ENCODE data around the gene MYADML2.

MYADML2 gene

DNA sequence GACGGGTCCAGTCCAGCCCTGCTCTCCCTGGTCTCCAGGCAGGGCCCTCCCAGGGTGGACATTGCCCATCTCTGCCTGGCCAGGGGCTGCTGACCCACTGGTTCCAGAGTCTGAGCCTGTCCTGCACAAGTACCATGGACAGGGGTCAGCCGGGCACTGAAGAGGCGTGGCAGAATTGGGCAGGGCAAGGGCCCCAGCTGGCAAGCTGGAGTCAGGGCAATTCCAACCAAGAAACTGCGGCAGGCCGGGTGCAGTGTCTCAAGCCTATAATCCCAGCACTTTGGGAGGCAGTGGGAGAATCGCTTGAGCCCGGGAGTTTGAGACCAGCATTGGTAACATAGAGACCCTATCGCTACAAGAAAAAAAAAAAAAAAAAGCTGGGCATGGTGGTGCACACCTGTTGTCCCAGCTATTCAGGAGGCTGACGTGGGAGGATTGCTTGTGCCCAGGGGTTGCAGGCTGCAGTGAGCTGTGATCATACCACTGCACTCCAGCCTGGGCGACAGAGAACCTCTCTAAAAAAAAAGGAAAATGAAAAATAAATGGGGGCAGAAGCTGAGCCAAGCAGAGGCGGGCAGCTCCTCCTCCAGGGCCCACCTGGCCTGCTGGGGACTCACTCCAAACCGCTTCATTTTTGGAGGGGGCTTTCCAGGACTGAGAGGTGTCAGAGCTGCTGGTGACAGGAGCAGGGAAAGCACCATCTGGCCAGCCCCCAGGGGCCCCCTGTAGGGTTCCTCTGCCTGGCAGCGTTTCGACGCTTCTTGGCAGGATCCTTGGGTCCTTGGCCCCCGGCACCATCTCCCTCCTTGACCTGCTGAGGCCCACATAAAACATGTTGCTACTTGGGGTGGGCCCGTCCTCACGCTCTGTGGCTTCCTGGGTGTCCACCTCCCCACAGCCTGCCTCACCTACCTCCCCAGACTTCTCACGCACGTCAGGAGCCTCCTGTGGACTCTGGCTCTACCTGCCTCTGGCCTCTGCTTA, 16.6 kb downstream of the MYADML2 start:
- DNase-seq, result peak; percentile 41

DNA sequence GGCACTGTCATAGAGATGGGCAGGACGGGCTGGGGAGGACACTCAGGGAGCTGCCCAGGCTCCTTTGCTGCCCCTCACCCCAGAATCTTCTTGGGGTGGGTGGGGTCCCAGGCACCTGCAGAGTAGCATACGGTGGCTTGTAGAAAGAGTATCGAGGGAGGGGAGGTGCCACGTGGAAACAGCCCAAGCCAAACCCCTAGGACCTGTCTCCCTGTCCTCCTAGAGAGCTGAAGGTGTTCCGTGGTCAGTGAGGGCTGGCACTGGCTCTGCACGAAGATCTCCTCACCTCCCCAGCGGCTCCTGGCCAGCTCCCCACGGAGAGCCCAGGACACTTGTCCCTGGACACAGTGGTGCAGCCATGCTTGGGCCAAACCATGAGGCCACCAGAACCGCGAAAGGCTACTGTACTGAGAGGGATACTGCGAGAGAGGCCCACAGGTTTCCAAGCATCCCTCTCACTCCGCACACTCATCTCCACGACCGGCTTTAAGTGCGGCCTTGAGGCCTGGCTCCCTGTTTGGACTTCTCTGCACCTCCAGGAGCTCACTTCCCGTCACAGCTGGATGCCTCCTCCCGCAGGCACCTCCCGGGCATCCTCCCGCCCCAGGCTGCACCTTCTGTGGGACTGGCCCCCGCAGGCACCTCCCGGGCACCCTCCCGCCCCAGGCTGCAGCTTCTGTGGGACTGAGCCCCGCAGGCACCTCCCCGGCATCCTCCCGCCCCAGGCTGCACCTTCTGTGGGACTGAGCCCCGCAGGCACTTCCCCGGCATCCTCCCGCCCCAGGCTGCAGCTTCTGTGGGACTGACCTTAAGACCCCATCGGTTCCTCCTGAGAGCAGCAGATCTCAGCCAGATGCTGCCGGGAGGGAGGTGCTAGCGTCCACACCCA, 17.5 kb downstream of the MYADML2 start:
- in situ Hi-C loops (cut with HindIII; ENCODE audit: low pct_ligation_motif_present, low pct_unique_long_range_greater_than_20kb, low sequenced_read_pairs), result no loop called here
- no peak for DNase-seq

More for the DNA sequence above, 16.6 kb downstream of the MYADML2 start:
- in situ Hi-C loops (cut with HindIII; ENCODE audit: low pct_ligation_motif_present, low pct_unique_long_range_greater_than_20kb, low sequenced_read_pairs), result no loop called here

DNA sequence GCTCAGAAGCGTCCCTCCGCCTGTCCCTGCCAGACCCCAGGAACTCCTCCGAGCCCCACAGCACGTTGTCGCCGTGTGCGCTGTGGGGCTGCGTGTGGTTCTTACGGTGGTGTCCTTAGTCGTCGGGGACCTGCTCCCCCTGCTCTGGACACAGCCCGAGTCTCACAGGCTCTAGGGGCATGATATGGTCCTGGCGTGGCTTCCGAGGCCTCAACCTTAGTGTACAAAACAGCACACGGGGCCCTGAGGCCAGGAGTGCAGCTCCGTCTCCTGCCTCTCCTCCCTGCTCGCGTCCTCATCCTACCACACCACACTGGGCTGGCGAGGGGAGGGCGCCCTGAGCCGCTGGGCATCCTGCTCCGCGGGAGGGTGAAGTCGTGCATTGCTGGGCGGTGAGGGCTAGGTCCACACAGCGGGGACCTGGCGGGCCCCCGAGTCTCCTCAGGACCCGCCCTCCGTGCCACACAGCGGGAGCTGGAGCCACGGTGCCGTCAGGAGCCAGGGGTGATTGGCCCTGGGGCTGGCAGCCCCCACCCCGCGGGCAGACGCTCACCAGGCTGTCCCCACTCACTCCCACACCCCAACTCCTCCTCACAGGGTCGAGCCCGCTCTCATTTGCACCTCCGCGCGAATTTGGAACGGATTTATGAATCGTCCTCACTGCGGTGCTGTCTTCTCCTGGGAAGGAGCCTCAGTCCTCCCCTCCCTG, 18.3 kb downstream of the MYADML2 start:
- DNase-seq, result no peak
- in situ Hi-C loops (cut with HindIII; ENCODE audit: low pct_ligation_motif_present, low pct_unique_long_range_greater_than_20kb, low sequenced_read_pairs), result no loop called here

GRCh38 chr17:81927653-81928543, 19.1 kb downstream of the MYADML2 start, which contains the start of gene MAFG:
Gene MAFG, minus strand, starts transcription at chr17:81927735. Its CDS starts 4,550 bp downstream, at chr17:81923185.
- in situ Hi-C loops (cut with HindIII; ENCODE audit: low pct_ligation_motif_present, low pct_unique_long_range_greater_than_20kb, low sequenced_read_pairs), result no loop called here
- DNase-seq, result peak; percentile 94

DNA sequence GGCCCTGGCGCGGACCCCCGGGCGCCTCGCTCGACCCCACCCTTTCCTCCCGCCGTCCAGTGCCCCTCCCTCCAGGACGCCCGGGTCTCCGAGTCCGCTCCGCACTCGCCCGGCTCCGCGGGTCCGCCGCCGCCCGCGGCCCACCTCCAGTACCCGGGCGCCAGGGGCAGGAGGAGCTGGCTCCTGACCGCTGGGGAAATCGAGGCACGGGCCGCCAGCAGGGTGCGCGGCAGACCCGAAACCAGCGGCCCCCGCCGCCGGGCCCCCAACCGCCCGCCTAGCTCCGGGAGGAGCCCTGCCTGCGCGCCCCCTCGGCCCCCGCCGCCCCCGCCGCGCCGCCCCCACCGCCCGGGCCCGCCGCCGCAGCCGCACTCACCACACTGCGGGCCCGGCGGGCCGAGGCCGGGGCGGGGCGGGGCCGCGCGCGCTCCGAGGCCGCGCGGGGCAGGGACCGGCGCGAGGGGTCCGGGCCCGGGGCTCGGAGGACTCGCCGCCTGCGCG, 19.8 kb downstream of the MYADML2 start:
- in situ Hi-C loops (cut with HindIII; ENCODE audit: low pct_ligation_motif_present, low pct_unique_long_range_greater_than_20kb, low sequenced_read_pairs), result no loop called here
- no peak for DNase-seq

- in situ Hi-C loops (cut with HindIII; ENCODE audit: low pct_ligation_motif_present, low pct_unique_long_range_greater_than_20kb, low sequenced_read_pairs), result no loop called here
- peak; percentile 94 for DNase-seq
Measured at GRCh38 chr17:81926451-81927151, 20.4 kb downstream of the MYADML2 start.

- in situ Hi-C loops (cut with HindIII; ENCODE audit: low pct_ligation_motif_present, low pct_unique_long_range_greater_than_20kb, low sequenced_read_pairs), result no loop called here
- DNase-seq, result no peak
Measured at GRCh38 chr17:81925860-81926450, 21.1 kb downstream of the MYADML2 start.

GRCh38 chr17:81924557-81925532, 22.2 kb downstream of the MYADML2 start:
- no peak for DNase-seq

GRCh38 chr17:81923302-81924260, 23.5 kb downstream of the MYADML2 start:
- DNase-seq, result peak; percentile 79
- in situ Hi-C loops (cut with HindIII; ENCODE audit: low pct_ligation_motif_present, low pct_unique_long_range_greater_than_20kb, low sequenced_read_pairs), result no loop called here

More at GRCh38 chr17:81924557-81925532, 22.2 kb downstream of the MYADML2 start:
- in situ Hi-C loops (cut with HindIII; ENCODE audit: low pct_ligation_motif_present, low pct_unique_long_range_greater_than_20kb, low sequenced_read_pairs), result no loop called here

GRCh38 chr17:81922566-81923301, 24.3 kb downstream of the MYADML2 start:
- in situ Hi-C loops (cut with HindIII; ENCODE audit: low pct_ligation_motif_present, low pct_unique_long_range_greater_than_20kb, low sequenced_read_pairs), result no loop called here

DNA sequence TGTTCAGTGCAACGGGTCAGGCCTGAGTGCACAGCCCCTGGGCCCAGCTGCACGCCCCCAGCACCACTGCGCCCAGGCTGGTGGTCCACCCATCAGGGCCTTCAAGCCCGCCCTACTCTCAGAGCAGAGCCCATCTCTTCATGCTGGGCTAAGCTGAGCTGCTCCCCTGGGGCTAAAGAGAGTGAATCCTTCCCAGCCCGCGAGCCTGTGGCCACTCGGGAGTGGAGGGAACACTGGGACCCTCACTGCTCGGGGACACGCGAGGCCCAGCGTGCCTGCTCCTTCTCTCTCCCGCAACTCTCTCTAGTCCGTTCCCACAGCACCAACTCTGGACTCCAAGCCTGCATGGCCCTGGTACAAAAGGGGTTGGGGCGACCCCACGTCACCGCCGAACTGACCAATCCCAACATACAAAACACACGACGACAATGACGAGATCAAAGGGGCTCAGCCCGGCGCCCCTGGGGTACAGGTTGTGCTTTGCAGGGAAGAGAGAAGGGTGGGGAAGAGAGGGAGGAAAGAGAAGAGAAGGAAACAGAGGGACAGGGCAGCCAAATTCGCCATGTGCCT, 25.0 kb downstream of the MYADML2 start:
- in situ Hi-C loops (cut with HindIII; ENCODE audit: low pct_ligation_motif_present, low pct_unique_long_range_greater_than_20kb, low sequenced_read_pairs), result no loop called here
- no peak for DNase-seq

More at GRCh38 chr17:81922566-81923301, 24.3 kb downstream of the MYADML2 start:
- DNase-seq, result no peak

GRCh38 chr17:81921537-81921862, 25.5 kb downstream of the MYADML2 start:
- DNase-seq, result no peak
- in situ Hi-C loops (cut with HindIII; ENCODE audit: low pct_ligation_motif_present, low pct_unique_long_range_greater_than_20kb, low sequenced_read_pairs), result no loop called here

- no peak for DNase-seq
- in situ Hi-C loops (cut with HindIII; ENCODE audit: low pct_ligation_motif_present, low pct_unique_long_range_greater_than_20kb, low sequenced_read_pairs), result no loop called here
Measured at GRCh38 chr17:81920612-81921536, 26.2 kb downstream of the MYADML2 start.

Data from ACHN (cell line).